Adrenal gland (tissue), 5 donors: Measurements from ENCODE around the gene COPB1.

Experiments used
- CTCF ChIP-seq, 6 experiments: fragments of 450-650 bp in 4 of 6; fragments of 200-600 bp in 2 of 6; sonication (generic) in 1 of 6; IDR thresholded peaks; 1 replicate in 5 of 6; 2 replicates in 1 of 6; pipeline versions ENCODE4 v1.5.1 to v1.8.0; 2016 to 2021; ENCODE audit warnings: antibody characterized with exemption in 6 of 6, mild to moderate bottlenecking in 2 of 6, moderate library complexity in 1 of 6
- POLR2A ChIP-seq, 2 donors: fragments of 450-650 bp; IDR thresholded peaks; one replicate each; pipeline ENCODE4 v1.6.1; 2017; ENCODE audit warnings: antibody characterized with exemption in 2 of 2, mild to moderate bottlenecking in 2 of 2, moderate library complexity in 1 of 2
- donor health status: DM: no; HTN: no; CAD: no.

DNA sequence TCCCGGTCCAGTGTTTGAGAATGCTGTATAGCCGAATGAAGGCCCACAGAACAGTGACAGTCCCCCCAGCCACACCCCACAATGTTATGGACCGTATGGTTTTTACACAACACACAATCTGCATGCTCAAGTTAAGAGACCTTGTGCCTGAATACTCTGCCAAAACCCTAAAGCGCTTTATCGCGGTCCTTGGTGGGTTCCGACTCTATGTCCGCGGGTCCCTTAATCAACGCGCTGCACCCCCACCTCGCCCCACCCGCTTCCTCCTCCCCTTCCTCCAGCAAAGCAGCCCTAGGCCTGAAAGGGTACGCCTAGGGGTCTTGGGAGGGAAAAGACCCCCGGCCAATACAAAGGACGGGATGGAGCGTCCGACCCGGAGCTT lies 442 bp downstream of the COPB1 start:
- TF ChIP-seq CTCF (IDR thresholded peaks at IDR 0.05) (no peak), POLR2A (IDR thresholded peaks at IDR 0.05) (no peak)
